Measurements from ENCODE around the gene CCDC90B. TPM values are rescaled to one million over a fixed set of nuclear protein-coding genes. Genes with fewer than 3 reads are reported as not detected.

Gene CCDC90B
- total and polyA plus RNA-seq, 2 donors (not counting 1 experiment from before 2014, with no cell fraction given) = 20.5 to 35.2 TPM

DNA sequence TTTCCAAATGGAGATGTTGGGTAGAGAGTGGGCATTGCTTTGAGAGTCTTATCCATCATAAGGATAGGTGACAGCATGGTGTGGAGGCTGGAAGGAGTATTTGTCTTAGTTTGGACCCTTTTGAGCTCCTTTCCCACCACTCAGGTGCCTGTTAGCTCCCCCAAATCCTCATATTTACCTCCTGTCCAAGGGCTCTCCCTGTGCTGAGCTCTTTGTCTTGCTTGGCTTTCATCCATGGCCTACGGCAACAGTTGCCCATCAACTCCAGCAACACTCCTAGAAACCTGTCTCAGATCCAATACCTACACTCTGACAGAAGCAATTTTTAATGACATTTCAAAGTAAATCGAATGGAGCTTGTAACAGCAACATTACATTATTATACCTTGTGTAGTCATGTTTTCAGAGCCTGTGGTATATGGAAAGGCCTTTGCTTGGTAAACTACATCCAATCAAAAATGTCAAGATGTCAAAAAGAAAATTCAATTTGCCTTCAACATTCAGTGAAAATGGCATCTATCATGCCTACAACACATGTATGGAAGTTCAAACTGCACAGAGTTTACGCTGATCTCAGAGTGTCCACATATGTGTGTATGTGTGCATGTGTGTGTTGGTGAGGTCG is 49.4 kb upstream of the CCDC90B start:
- intact Hi-C loops (cut with micrococcal nuclease) = no loop called here
- POLR2A ChIA-PET = no interaction called here
- WGBS (ENCODE audit: insufficient coverage) = 100% methylated on average over 1 of the region's 4 CpGs

DNA sequence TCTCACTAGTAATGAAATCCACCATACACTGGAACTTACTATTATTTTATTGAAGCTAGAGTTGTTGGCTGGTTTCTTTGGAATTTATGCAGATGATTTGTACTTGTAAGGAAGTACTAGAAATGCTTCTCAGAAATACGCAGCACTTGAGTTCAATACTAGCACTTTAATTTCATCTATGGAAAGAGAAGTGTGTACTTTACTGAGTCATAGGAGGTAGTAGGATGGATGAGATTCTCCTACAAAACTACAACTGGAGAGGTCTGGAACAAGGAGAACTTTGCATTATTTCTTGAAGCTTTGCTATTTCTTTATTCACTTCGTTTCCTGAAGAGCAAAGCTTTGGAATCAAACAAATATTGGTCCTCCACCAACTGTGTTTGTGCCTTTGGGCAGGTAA is 44.1 kb upstream of the CCDC90B start:
- no peak overlapping the region for H3K27ac Mint-ChIP-seq
- WGBS (ENCODE audit: insufficient coverage) = no CpG with 5 or more reads among the region's 2 CpGs
- CTCF ChIA-PET = no interaction called here

More for the DNA sequence above, 49.4 kb upstream of the CCDC90B start:
- CTCF ChIA-PET = no interaction called here
- H4K20me1 ChIP-seq (ENCODE audit: control insufficient read depth, insufficient read depth, low read length, poor library complexity, severe bottlenecking) = no peaks in the 10 kb centered on the region
- no peaks in the 10 kb centered on the region for H3K9me3 Mint-ChIP-seq (ENCODE audit: insufficient read depth)
- no peaks in the 10 kb centered on the region for H3K9me3 ChIP-seq (ENCODE audit: control extremely low read depth in 1 of 3, control insufficient read depth in 2 of 3, insufficient read depth in 1 of 3, low read length in 2 of 3)
- no peak overlapping the region for H3K4me3 ChIP-seq (ENCODE audit: control extremely low read depth in 1 of 5, extremely low read depth in 1 of 5, insufficient read depth in 1 of 5, low read depth in 2 of 5, low read length in 4 of 5)
- no peaks in the 10 kb centered on the region for H3K4me1 ChIP-seq (ENCODE audit: control insufficient read depth in 2 of 2, insufficient read depth in 2 of 2, low read length in 2 of 2)
- no peak overlapping the region for H3K4me3 Mint-ChIP-seq
- ATAC-seq (ENCODE audit: low read depth) (no peak), DNase-seq (no peak)
- no peak overlapping the region for H3K9ac ChIP-seq (ENCODE audit: low read length)
- H3K4me2 ChIP-seq (replicated peaks; ENCODE audit: low read depth, low read length, poor library complexity, severe bottlenecking) = no peak overlapping the region
- H3K27me3 ChIP-seq (replicated peaks in 1 of 4; ENCODE audit: control extremely low read depth in 1 of 4, control insufficient read depth in 3 of 4, insufficient read depth in 4 of 4, low read length in 3 of 4) = no peaks in the 10 kb centered on the region
- no peak overlapping the region for H2AFZ ChIP-seq (ENCODE audit: insufficient read depth, low read depth, low read length, poor library complexity, severe bottlenecking)
- H3K79me2 ChIP-seq (ENCODE audit: control insufficient read depth, insufficient read depth, low read length) = no peaks in the 10 kb centered on the region
- H3K4me1 Mint-ChIP-seq = no peaks in the 10 kb centered on the region
- H3K27ac Mint-ChIP-seq = no peak overlapping the region
- no peaks in the 10 kb centered on the region for H3K36me3 ChIP-seq (replicated peaks in 1 of 2; ENCODE audit: control extremely low read depth in 1 of 2, control insufficient read depth in 1 of 2, extremely low read depth in 1 of 2, insufficient read depth in 2 of 2, low read length in 1 of 2)
- TF ChIP-seq, protein P1, sequence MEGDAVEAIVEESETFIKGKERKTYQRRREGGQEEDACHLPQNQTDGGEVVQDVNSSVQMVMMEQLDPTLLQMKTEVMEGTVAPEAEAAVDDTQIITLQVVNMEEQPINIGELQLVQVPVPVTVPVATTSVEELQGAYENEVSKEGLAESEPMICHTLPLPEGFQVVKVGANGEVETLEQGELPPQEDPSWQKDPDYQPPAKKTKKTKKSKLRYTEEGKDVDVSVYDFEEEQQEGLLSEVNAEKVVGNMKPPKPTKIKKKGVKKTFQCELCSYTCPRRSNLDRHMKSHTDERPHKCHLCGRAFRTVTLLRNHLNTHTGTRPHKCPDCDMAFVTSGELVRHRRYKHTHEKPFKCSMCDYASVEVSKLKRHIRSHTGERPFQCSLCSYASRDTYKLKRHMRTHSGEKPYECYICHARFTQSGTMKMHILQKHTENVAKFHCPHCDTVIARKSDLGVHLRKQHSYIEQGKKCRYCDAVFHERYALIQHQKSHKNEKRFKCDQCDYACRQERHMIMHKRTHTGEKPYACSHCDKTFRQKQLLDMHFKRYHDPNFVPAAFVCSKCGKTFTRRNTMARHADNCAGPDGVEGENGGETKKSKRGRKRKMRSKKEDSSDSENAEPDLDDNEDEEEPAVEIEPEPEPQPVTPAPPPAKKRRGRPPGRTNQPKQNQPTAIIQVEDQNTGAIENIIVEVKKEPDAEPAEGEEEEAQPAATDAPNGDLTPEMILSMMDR (IDR thresholded peaks at IDR 0.05) = no peak
- TF ChIP-seq EZH2 (IDR thresholded peaks at IDR 0.05; ENCODE audit: borderline replicate concordance, insufficient read depth, low read depth, low read length, poor library complexity, severe bottlenecking) = no peak
- peaks cover 11% of the 10 kb centered on the region for H3K27me3 Mint-ChIP-seq
- H3K27ac ChIP-seq (ENCODE audit: low read length in 2 of 2) = no peak overlapping the region

More for the DNA sequence above, 44.1 kb upstream of the CCDC90B start:
- Histone ChIP-seq H2AFZ (ENCODE audit: insufficient read depth, low read depth, low read length, poor library complexity, severe bottlenecking) (no peak overlapping the region), H3K27me3 (replicated peaks in 1 of 4; ENCODE audit: control extremely low read depth in 1 of 4, control insufficient read depth in 3 of 4, insufficient read depth in 4 of 4, low read length in 3 of 4) (no peaks in the 10 kb centered on the region), H3K79me2 (ENCODE audit: control insufficient read depth, insufficient read depth, low read length) (no peaks in the 10 kb centered on the region), H4K20me1 (ENCODE audit: control insufficient read depth, insufficient read depth, low read length, poor library complexity, severe bottlenecking) (no peaks in the 10 kb centered on the region), H3K9me3 (ENCODE audit: control extremely low read depth in 1 of 3, control insufficient read depth in 2 of 3, insufficient read depth in 1 of 3, low read length in 2 of 3) (peaks cover 0 to 10% (median 1%) of the 10 kb centered on the region in 3 donors), H3K4me2 (replicated peaks; ENCODE audit: low read depth, low read length, poor library complexity, severe bottlenecking) (no peak overlapping the region), H3K4me1 (ENCODE audit: control insufficient read depth in 2 of 2, insufficient read depth in 2 of 2, low read length in 2 of 2) (no peaks in the 10 kb centered on the region), H3K4me3 (ENCODE audit: control extremely low read depth in 1 of 5, extremely low read depth in 1 of 5, insufficient read depth in 1 of 5, low read depth in 2 of 5, low read length in 4 of 5) (no peak overlapping the region), H3K9ac (ENCODE audit: low read length) (no peak overlapping the region), H3K36me3 (replicated peaks in 1 of 2; ENCODE audit: control extremely low read depth in 1 of 2, control insufficient read depth in 1 of 2, extremely low read depth in 1 of 2, insufficient read depth in 2 of 2, low read length in 1 of 2) (no peaks in the 10 kb centered on the region), H3K27ac (ENCODE audit: low read length in 2 of 2) (no peak overlapping the region)
- Mint-ChIP-seq H3K4me3 (no peak overlapping the region), H3K9me3 (ENCODE audit: insufficient read depth) (no peaks in the 10 kb centered on the region), H3K27me3 (peaks cover 13% of the 10 kb centered on the region), H3K4me1 (no peaks in the 10 kb centered on the region)
- DNase-seq (no peak), ATAC-seq (ENCODE audit: low read depth) (no peak)
- TF ChIP-seq EZH2 (IDR thresholded peaks at IDR 0.05; ENCODE audit: borderline replicate concordance, insufficient read depth, low read depth, low read length, poor library complexity, severe bottlenecking) = no peak
- TF ChIP-seq, protein P1 (IDR thresholded peaks at IDR 0.05) = no peak
- intact Hi-C loops (cut with micrococcal nuclease) = no loop called here
- POLR2A ChIA-PET = no interaction called here
